GM12865 (cell line): ENCODE data around the gene TXK.

Experiments
- DNase-seq: peaks from one replicate; pipeline ENCODE4 v3.0.0; 2010; ENCODE audit warnings: low read depth
- H3K4me3 ChIP-seq: 2 replicates; pipeline ENCODE4 v1.5.1; 2011; ENCODE audit warnings: mild to moderate bottlenecking, low read depth, low read length, control low read depth
- CTCF ChIP-seq: IDR thresholded peaks from 2 replicates; pipeline ENCODE4 v1.5.1; 2011; ENCODE audit warnings: low read length, control low read depth, low read depth, inconsistent platforms; ENCODE audit not compliant: insufficient read depth; ENCODE audit errors: missing control alignments

The TXK gene

GRCh38 chr4:48134081-48134480, at the start of gene TXK:
Gene TXK (minus strand): TSS chr4:48134250. CDS start chr4:48134170, 80 bp downstream.
- H3K4me3 ChIP-seq, result no peak within 1 kb of the TSS
- DNase-seq, result no peak
- TF ChIP-seq CTCF, result no peak

GRCh38 chr4:48180234-48180633, 46.2 kb upstream of the TXK start:
- H3K4me3 ChIP-seq, result no peak overlapping the region
- DNase-seq, result no peak
- no peak for TF ChIP-seq CTCF

- H3K4me3 ChIP-seq, result no peak overlapping the region
- DNase-seq, result no peak
- TF ChIP-seq CTCF, result no peak
Measured at GRCh38 chr4:48178931-48179330, 44.9 kb upstream of the TXK start.

GRCh38 chr4:48175806-48176205, 41.8 kb upstream of the TXK start:
- no peak overlapping the region for H3K4me3 ChIP-seq
- DNase-seq, result no peak
- no peak for TF ChIP-seq CTCF

- TF ChIP-seq CTCF, result no peak
- DNase-seq, result no peak
Measured at GRCh38 chr4:48175328-48175727, 41.3 kb upstream of the TXK start.

GRCh38 chr4:48173056-48173991, 39.3 kb upstream of the TXK start:
- DNase-seq, result peak; percentile 70
- no peak for TF ChIP-seq CTCF
- no peak overlapping the region for H3K4me3 ChIP-seq

More at GRCh38 chr4:48175328-48175727, 41.3 kb upstream of the TXK start:
- H3K4me3 ChIP-seq, result no peak overlapping the region

GRCh38 chr4:48172651-48173050, 38.6 kb upstream of the TXK start:
- H3K4me3 ChIP-seq, result no peak overlapping the region
- no peak for DNase-seq
- TF ChIP-seq CTCF, result no peak
